ENCODE data around the gene PPARA.

Gene PPARA

DNA sequence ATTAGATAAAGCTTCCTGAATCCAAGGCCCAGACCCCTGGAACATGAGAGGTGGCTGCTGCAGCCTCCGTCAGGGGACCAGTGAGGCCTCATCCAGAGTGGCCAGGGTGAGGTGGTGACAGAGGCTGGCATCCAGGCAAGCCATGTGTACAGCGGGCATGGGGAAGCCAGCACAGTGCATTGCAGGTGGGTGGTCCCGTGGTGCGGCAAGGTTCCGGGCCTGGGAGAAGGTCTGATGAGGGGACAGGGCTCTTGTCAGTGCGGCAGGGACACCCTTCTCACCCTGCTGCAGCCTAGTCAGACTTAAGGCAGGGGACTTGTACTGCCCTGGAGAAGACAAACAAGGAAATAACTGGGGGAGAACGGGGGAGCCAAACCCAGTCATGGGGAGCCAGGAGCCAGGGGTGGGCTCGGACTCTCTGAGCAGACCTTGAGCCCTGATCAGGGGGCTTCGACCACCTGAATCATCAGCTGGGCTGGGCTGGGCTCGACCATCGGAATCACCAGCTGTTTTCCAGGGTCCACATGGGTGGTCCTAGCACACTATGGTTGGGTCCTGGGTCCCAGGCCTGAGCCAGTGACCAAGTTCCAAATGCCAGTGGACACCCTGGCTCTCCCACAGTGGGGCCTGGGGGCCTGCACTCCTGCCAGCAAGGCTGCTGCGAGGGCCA lies 122.6 kb downstream of the PPARA start:
- no peak for DNase-seq (ENCODE audit: low read depth in 2 of 2)

DNA sequence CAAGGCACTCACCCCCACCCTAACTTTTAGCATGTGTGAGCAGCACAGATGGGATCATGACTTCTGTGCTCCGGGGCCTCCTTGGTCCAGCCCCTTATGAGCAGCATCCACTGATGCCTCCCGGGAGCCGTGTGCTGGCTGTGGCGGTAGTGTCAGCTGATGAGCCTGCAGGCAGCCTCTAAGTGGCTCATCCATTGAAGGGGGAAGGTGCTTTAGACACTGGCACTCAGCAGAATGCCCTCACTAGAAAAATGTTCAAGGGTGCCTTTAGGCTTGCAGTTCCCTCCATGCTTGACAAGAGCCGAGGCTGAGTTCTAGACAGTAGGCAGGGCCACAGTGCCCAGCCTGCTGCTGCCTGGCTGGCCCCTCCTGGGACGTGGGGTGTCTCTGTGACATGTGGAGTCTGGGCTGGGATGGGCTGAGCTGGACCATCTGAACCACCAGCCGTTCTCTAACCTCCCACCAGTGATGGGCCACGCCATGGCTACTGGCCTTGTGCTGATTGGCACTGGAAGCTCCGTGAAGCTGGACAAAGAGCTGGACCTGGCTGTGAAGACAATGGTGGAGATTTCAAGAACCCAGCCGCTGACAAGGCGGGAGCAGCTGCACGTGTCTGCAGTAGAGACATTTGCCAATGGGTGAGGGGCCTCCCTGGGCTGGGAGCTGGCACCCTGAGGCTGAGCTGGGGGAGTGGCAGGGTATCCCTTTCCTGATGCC lies 123.3 kb downstream of the PPARA start:
- DNase-seq (ENCODE audit: low read depth in 2 of 2), result no peak

- no peak for DNase-seq (ENCODE audit: low read depth in 2 of 2)
Measured at GRCh38 chr22:46274381-46274780, 124.1 kb downstream of the PPARA start.

DNA sequence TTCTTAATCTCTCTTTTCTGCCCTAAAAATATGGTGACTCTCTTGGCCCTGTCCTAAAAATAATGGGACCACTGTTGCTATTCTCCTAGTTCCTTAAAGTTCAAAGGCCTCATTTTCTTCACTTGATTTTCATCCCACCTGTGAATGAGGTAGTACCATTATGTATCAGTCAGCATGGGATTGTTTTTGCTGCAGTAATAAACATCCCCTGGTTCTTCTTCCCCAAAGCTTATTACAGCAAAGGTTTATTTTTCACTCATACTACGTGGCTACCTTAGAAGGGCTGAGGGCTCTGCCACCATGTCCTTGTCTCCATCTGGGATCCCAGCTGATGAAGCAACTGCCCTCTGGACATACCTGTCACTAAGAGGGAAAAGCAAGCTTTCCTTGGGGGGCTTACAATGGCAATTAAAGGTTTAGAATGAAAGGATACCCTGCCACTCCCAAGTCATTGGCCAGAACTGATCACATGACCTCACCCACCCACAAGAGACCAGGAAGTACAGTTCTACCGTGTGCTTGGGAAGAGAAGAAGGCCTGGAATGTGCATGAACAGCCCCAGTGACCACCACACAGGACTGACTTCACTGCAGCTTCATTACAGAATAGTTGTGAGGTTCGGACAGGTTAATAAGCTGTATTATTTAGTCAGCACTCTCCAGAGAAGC lies 125.3 kb downstream of the PPARA start:
- no peak for DNase-seq (ENCODE audit: low read depth in 2 of 2)

DNA sequence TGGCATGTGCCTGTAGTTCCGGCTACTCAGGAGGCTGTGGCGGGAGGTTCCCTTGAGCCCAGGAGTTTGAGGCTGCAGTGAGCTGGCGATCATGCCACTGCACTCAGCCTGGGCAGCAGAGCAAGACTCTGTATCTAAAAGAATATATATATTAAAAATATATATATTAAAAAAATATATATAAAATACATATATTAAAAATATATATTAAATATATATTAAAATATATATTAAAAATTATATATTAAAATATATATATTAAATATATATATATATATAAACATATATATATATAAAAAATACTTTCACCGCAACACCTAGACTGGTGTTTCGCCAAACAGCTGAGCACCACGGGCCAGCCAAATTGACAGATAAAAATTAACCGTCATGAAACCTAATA lies 126.2 kb downstream of the PPARA start:
- no peak for DNase-seq (ENCODE audit: low read depth in 2 of 2)

GRCh38 chr22:46278656-46279645 lies 128.6 kb downstream of the PPARA start:
- no peak for DNase-seq (ENCODE audit: low read depth in 2 of 2)

DNA sequence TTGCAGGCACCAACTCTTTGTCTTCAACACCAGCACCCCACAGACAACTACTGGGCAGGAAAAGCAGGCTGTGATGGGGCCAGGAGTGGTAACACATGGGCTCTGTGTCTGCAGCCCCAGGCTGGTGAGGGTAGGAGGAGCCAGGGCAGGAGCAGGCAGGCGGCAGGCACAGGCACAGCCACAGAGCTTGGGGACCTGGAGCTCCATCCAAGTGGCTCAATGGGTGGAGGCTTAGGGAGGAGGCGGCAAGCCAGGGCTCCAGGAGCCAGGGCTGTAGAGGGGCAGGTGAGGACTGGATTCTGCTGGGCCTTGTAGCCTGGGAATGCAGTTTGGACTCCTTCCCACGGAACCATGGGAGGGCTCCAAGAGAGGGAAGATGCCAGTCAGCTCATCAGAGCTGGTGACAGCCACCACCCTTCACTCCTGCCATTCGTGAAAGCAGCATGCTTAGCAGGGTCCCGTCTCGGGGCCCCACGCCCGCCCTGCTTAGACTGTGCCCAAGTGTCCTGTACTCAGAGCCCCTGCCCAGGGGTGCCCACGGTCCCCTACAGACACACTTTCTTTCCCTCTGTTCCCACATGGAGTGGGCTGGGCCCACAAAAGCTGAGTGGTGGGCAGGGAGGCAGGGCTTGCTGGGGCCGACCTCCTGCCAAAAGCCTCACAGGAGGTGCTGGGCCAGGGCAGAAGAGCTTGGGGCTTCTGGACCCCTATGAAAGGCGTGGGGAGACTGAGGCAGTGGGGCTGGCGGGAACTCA lies 129.9 kb downstream of the PPARA start:
- DNase-seq (ENCODE audit: low read depth in 2 of 2), result no peak

GRCh38 chr22:46280999-46281623 lies 130.8 kb downstream of the PPARA start:
- no peak for DNase-seq (ENCODE audit: low read depth in 2 of 2)

DNA sequence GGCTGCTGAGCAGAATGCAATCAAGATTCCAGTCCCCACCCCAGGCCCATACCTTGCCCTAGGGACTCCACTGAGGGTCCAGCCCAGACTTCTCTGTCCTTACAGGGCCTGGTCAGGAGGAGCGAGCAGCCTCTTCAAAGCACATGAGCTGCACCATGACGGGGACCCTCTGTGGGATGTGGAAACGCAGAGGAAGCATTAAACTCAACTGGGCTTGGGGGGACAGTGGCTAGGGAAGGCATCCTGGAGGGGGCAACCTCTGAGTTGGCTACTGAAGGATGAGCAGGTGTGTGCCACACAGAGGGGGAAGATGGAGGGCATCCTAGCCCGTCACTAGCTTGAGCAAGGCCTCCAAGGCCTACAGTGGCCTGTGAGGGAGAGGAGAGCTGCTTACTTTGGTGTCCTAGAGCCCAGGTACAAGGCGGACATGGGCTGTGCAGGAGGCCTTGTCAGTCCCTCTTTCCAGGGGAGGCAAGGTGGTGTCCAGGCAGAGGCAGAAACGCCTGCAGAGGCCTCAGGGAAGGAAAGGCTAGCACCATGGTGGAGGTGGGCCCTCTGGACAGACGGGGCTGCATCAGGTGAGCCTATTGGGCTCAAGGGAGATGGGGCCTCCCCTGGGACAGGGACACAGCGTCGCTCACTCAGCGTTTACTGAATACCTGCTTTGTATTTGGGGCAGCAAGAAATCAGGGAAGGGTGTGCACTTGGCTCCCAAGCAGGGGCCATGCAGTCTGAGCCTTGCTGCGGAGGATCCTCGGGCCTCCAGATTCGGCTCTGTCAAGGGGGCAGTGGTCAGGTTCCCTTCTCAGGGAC lies 131.7 kb downstream of the PPARA start:
- no peak for DNase-seq (ENCODE audit: low read depth in 2 of 2)

DNA sequence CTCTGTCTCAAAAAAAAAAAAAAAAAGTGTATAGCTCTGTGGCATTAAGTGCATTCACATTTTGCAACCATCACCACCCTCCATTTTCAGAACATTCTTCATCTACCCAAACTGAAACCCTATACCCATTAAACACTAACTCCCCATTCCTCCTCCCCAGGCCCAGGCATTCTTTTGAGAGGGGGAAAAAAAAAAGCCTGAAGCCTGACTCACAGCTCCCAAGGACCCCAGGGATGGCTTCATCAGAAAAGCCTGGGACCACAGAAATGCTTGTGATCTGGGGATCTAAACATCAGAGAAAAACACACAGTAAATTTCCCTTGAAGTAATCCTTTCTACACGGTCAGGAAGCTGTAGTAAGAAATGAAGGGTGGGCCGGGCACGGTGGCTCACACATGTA lies 135.7 kb downstream of the PPARA start:
- no peak for DNase-seq (ENCODE audit: low read depth in 2 of 2)

GRCh38 chr22:46286941-46287872 lies 136.9 kb downstream of the PPARA start:
- no peak for DNase-seq (ENCODE audit: low read depth in 2 of 2)

DNA sequence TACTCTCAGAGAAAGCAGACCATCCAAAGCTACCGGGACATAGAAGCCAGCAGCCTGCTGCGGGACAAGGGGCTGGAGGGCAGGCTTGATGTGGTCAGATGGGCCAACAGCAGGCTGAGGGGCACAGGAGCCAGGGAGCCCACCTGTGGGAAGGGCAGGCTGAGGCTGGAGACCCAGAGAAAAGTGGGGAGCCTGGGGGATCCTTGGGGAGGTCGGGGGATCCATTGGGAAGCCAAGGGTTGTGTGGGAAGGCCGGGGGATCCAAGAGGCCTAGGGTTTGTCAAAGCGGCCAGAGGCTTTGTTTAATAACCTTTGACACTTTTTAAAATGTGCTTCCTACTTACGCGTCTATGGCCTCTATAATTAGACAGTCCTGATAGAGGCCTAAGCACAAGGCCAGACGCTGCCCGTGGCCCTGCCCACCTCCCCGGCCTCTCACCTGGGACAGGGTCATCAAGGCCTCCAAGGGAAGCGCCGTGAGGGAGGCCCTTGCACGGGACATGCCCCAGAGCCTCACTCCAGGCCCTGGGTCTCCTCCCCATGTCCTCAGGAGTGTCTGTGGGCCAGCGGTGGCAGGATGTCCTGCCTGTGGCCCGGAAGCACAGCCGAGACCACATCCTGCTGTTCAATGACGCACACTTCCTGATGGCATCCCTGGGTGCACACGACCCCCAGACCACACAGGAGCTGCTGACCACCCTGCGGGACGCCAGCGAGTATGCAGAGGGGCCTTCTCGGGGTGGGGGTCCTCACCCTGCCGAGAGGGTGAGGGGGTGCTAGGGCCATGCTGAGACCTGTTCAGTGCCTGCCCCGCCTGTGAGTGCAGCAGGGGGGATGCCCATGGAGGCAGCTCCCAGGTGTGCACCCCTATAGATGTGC lies 137.8 kb downstream of the PPARA start:
- no peak for DNase-seq (ENCODE audit: low read depth in 2 of 2)

DNA sequence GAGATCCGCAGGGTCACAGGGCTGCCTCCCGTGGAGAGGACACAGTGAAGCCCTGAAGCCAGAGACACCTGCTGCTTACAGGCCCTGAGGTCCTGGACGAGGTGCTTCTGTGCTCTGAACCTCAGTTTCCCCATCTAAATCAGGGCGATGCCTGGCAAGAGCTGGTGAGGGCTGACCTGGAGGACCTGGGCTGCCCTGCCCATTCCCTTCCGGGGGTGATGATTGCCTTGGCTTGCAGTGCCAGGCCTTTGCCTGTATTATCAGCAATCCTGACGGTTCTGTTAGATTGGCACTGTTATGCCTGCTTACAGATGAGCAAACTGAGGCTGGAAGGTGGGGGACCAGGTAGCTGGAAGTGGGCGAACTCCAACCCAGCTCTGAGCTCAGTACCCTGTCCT lies 138.5 kb downstream of the PPARA start:
- no peak for DNase-seq (ENCODE audit: low read depth in 2 of 2)

- DNase-seq (ENCODE audit: low read depth in 2 of 2), result no peak
Measured at GRCh38 chr22:46289244-46289891, 139.0 kb downstream of the PPARA start.

- no peak for DNase-seq (ENCODE audit: low read depth in 2 of 2)
Measured at GRCh38 chr22:46290121-46290842, 140.0 kb downstream of the PPARA start.
